AG04450 (cell line): ENCODE results near the gene MFAP3L. TPM values are rescaled to one million over a fixed set of nuclear protein-coding genes. Genes with fewer than 3 reads are reported as not detected.

ENCODE experiments used
- CTCF ChIA-PET: fragments of 300-600, 350-600 bp; formaldehyde crosslinking; extraction: SDS; loops from one replicate; lab custom pipeline; 2022; ENCODE audit warnings: antibody characterized with exemption, inconsistent platforms; lab: Charles Lee
- POLR2A ChIA-PET: fragments of 350-600 bp; formaldehyde crosslinking; extraction: SDS; loops from one replicate; lab custom pipeline; 2021; ENCODE audit warnings: antibody characterized with exemption, inconsistent platforms; lab: Yijun Ruan, JAX
- DNase-seq: peaks from one replicate; pipeline ENCODE4 v3.0.0-alpha.2; 2011; ENCODE audit warnings: low read depth, low spot score
- H3K27ac ChIP-seq: one replicate; pipeline ENCODE4 v1.5.1; 2012; ENCODE audit warnings: low read depth, low read length, control low read depth
- H3K27me3 ChIP-seq: one replicate; pipeline ENCODE4 v1.6.0; 2012; ENCODE audit warnings: low read length; ENCODE audit not compliant: control insufficient read depth, insufficient read depth
- H3K4me3 ChIP-seq: 2 replicates; pipeline ENCODE4 v1.5.1; 2011; ENCODE audit warnings: mild to moderate bottlenecking, low read depth, low read length, control low read depth
- H3K9me3 ChIP-seq: 2 replicates; pipeline ENCODE4 v1.5.1; 2012; ENCODE audit warnings: low read length; ENCODE audit not compliant: control insufficient read depth, insufficient read depth
- polyA plus RNA-seq: library from polyadenylated mRNA; depleted of rRNA; stranded (reverse); fragments of >200 nt; gene quantifications from 2 replicates; pipeline ENCODE4 v1.2.3, GENCODE V29; 2011
- TF ChIP-seq, protein P1 (sequence below): IDR thresholded peaks from 2 replicates; pipeline ENCODE4 v1.5.1; 2011; ENCODE audit warnings: low read depth, low read length, control low read depth, inconsistent platforms

MFAP3L gene
- polyA plus RNA-seq, 1 experiment, result 0.31 TPM

DNA sequence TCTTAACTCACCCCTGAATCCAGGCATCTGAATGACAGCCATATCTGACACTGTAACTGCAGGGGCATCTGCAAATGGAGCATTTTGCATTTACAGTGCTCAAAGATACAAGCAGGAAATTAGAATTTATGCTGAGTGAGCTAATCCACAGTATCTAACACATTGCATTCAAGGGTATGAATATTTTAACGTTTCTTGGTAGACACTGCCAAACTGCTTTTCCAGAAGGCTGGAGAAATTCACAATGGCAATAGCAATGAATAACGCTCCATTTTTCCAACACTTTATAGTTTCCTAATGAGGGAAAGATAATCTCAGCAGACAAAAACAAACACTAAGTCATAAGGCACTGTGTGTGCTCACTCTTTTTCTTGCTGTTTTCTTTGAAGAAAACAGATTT, 32.6 kb upstream of the MFAP3L start:
- no peak overlapping the region for H3K4me3 ChIP-seq
- TF ChIP-seq, protein P1, sequence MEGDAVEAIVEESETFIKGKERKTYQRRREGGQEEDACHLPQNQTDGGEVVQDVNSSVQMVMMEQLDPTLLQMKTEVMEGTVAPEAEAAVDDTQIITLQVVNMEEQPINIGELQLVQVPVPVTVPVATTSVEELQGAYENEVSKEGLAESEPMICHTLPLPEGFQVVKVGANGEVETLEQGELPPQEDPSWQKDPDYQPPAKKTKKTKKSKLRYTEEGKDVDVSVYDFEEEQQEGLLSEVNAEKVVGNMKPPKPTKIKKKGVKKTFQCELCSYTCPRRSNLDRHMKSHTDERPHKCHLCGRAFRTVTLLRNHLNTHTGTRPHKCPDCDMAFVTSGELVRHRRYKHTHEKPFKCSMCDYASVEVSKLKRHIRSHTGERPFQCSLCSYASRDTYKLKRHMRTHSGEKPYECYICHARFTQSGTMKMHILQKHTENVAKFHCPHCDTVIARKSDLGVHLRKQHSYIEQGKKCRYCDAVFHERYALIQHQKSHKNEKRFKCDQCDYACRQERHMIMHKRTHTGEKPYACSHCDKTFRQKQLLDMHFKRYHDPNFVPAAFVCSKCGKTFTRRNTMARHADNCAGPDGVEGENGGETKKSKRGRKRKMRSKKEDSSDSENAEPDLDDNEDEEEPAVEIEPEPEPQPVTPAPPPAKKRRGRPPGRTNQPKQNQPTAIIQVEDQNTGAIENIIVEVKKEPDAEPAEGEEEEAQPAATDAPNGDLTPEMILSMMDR, result no peak
- no peaks in the 10 kb centered on the region for H3K27me3 ChIP-seq
- DNase-seq, result no peak
- no peaks in the 10 kb centered on the region for H3K9me3 ChIP-seq
- ChIA-PET POLR2A (no interaction called here), CTCF (interaction anchor here (0.7 to 1.4 kb wide), 2 partner anchors 11 to 248 kb away, joined by 3 to 12 read pairs; no protein-coding TSS in a partner anchor)
- H3K27ac ChIP-seq, result no peak overlapping the region

DNA sequence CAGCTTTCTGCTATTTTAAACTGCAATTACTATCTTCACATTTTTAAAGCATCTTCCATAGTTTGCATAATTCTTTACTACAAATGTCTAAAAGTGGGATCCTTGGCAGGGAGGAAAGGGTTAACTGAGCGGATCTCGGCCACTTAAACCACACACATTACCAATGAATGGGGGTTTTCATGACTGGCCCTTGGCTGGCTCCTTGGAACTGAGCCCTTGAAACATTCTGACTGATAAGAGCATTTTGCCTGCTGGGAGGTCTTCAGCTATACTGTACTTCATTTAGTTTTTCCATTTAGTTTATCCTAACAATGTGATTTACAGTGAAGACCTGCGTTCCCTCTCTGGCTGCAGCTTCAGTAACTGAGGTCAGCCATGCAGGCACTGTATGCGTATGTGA, 31.7 kb upstream of the MFAP3L start:
- CTCF ChIA-PET, result interaction anchor here (1.4 kb wide), 1 partner anchor 10 kb away, joined by 12 read pairs; no protein-coding TSS in a partner anchor
- no peak for DNase-seq
- TF ChIP-seq, protein P1, result no peak

DNA sequence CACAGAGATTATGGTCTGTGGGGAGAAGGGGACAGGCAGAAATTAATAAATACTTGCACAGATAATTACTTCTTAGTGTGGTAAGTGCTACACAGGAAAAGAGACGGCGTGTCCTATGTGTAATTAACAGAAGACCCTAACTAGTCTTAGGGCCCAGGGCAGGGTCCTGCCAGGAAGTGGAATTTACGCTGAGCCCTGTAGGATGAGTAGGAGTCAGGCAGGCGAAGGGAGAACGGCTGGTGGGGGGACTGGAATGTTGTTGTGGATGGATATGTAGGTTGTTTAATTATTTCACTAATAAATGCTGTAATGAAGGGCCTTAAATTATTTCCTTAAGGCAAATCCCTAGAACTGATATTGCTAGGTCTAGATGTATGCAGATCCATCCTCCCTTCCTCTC, 26.7 kb upstream of the MFAP3L start:
- DNase-seq, result no peak
- TF ChIP-seq, protein P1, result no peak
- ChIA-PET CTCF (no interaction called here), POLR2A (no interaction called here)
- H3K27me3 ChIP-seq, result peaks cover 3% of the 10 kb centered on the region
- H3K9me3 ChIP-seq, result no peaks in the 10 kb centered on the region
- H3K4me3 ChIP-seq, result no peak overlapping the region
- no peak overlapping the region for H3K27ac ChIP-seq

More for the DNA sequence above, 31.7 kb upstream of the MFAP3L start:
- Histone ChIP-seq H3K27me3 (no peaks in the 10 kb centered on the region), H3K9me3 (no peaks in the 10 kb centered on the region), H3K27ac (no peak overlapping the region), H3K4me3 (no peak overlapping the region)
- POLR2A ChIA-PET, result no interaction called here

DNA sequence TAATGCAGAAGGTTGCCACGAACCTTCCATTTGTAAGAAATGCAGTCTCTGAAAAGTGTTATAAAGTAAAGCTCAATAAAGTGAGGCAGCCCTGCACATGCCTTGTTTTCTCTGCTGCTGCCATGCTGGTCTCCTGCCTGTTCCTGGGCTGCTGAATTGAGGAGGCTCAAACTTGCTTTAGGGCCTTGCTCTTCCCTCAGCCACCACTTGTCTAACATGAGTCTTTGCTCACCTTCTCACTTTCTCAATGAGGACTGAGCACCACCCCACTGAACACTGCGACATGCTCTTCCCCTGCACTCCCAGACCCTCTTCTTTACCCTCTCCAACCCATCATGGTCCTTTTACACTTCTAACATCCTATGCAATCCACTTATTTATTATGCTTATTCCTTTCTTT, 25.2 kb upstream of the MFAP3L start:
- no peaks in the 10 kb centered on the region for H3K9me3 ChIP-seq
- no peak overlapping the region for H3K27ac ChIP-seq
- TF ChIP-seq, protein P1, result no peak
- ChIA-PET CTCF (interaction anchor here (0.6 to 4.1 kb wide), 3 partner anchors 241 to 709 kb away, joined by 3 to 152 read pairs (median 6); no protein-coding TSS in a partner anchor), POLR2A (no interaction called here)
- H3K4me3 ChIP-seq, result no peak overlapping the region
- peaks cover 3% of the 10 kb centered on the region for H3K27me3 ChIP-seq
- no peak for DNase-seq

DNA sequence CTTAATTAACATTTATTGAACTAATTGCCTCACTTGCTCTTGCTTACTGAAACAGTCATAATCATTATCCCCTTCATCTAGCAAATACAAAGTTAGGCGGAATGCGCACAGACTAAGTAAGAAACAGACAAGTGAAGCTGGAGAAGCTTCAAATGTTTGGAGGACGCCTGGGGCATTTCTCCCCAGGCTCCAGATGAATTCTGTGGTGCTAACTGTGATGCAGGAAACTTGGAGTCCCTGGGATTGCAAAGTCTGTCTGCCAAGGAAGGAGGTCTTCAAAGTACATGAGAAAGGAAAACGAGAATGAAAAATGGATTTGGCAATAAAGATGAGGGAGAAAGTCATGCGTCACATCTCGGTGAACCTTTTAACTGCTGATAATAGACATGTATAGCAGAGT, 23.6 kb upstream of the MFAP3L start:
- H3K9me3 ChIP-seq, result no peaks in the 10 kb centered on the region
- TF ChIP-seq, protein P1, result no peak
- POLR2A ChIA-PET, result no interaction called here

More for the DNA sequence above, 23.6 kb upstream of the MFAP3L start:
- no peak overlapping the region for H3K4me3 ChIP-seq
- CTCF ChIA-PET, result interaction anchor here (0.6 to 4.1 kb wide), 4 partner anchors 15 to 400 kb away, joined by 3 to 152 read pairs (median 8); no protein-coding TSS in a partner anchor
- H3K27me3 ChIP-seq, result peaks cover 3% of the 10 kb centered on the region
- H3K27ac ChIP-seq, result no peak overlapping the region
- no peak for DNase-seq
